Measurements from ENCODE around the gene UBE3C.

Gene UBE3C

GRCh38 chr7:157309988-157310668, 171.4 kb downstream of the UBE3C start:
- TF ChIP-seq, protein P1, sequence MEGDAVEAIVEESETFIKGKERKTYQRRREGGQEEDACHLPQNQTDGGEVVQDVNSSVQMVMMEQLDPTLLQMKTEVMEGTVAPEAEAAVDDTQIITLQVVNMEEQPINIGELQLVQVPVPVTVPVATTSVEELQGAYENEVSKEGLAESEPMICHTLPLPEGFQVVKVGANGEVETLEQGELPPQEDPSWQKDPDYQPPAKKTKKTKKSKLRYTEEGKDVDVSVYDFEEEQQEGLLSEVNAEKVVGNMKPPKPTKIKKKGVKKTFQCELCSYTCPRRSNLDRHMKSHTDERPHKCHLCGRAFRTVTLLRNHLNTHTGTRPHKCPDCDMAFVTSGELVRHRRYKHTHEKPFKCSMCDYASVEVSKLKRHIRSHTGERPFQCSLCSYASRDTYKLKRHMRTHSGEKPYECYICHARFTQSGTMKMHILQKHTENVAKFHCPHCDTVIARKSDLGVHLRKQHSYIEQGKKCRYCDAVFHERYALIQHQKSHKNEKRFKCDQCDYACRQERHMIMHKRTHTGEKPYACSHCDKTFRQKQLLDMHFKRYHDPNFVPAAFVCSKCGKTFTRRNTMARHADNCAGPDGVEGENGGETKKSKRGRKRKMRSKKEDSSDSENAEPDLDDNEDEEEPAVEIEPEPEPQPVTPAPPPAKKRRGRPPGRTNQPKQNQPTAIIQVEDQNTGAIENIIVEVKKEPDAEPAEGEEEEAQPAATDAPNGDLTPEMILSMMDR (IDR thresholded peaks at IDR 0.05): no peak

DNA sequence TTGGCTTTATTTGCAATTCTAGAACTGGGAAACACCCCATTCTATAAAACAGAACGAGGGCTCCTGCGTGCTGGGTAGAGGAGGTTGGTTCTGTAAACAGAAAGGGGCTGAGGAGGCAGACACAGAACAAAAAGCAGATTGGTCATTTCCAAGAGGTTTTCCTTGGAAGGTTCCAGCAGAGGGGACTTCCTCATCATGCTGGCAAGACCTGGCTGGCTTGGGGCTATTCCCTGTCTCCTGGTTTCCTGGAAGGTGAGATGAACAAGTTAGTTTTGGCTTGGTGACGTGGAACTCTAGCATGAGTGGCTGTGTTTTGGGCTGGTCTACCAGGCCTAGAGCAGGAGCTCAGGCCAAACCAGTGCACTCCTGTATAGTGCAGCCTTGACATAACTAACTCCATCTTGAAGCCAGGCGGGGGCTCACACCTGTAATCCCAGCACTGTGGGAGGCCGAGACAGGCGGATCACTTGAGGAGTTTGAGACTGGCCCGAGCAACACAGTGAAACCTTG, 172.0 kb downstream of the UBE3C start:
- TF ChIP-seq, protein P1 (IDR thresholded peaks at IDR 0.05): no peak

DNA sequence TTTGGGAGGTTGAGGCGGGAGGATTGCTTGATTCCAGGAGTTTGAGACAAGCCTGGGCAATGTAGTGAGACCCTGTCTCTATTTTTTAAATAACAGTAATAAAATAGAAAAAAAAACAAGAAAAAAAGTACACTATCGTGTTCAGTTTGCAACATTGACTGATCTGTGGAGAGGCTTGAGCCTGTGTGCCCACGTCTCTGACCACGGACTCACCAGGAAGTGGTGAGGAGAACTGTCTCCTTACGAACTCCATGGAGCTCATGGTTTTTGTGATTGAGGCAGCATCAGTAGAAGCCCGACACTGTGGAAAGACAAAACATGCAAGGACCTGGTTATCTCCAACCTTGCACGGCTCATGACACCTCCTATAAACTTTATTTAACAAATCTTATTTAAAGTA, 174.2 kb downstream of the UBE3C start:
- TF ChIP-seq, protein P1 (IDR thresholded peaks at IDR 0.05): no peak

DNA sequence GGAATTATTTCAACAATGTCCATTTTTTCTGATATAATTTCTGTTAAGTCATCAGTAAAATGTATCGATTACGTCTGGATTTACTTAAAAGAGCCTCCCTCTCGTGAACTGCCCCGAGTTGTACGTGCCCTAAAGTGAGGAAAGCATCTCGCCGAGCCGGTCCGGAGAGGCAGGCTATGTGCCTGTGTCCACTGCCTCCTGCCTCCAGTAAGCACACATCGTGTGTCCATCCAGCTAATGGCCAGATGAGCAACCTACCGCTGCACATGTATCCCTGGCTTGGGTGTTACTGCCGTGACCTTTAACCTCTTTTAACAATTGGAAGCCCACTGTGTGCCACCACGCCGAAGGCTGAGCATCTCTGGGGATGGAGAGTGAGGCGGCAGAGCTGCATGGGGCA, 174.9 kb downstream of the UBE3C start:
- TF ChIP-seq, protein P1 (IDR thresholded peaks at IDR 0.05): no peak

DNA sequence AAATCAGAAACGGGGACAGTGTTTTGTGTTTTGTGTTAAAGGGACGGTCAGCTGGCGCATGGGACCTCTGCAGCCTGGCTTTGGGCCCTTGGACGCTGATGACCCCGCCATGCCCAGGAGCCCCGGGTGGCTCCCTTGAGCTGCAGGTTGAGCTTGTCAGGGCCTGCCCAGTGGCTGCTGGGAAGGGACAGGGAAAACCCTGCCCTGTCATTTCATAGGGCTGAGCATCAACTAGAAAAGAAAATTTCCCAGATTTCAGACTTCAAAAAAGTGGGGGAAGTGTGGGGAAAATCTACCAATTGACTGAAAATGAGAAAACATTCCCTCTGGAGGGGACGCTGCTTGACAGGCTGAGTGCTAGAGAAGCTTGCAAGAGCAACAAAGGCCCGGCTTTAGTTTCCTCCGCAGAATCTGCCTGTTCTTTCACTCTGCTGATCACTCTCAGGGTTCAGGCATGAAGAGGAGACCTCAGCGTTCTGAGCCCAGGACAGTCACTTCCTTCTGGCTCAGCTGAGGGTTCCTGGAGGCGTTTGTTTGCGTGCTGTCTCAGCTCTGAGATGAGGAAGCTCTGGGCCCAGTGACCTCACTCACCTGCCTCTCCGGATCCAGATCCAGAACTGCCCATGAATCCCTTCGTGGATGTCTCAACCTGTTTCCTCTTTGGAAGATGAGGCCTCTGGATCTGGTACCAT, 179.4 kb downstream of the UBE3C start:
- TF ChIP-seq, protein P1 (IDR thresholded peaks at IDR 0.05): no peak
